Stimulated activated CD8-positive, alpha-beta memory T cell treated with anti-CD3 and anti-CD28 coated beads, Interleukin-7, amount 100 ng/mL, for 24 hours (primary cell): Measurements from ENCODE around the gene MARCHF2.

Source experiments
- DNase-seq: peaks from one replicate; pipeline ENCODE4 v3.0.0-alpha.2; 2020; ENCODE audit warnings: low read depth

MARCHF2 gene

DNA sequence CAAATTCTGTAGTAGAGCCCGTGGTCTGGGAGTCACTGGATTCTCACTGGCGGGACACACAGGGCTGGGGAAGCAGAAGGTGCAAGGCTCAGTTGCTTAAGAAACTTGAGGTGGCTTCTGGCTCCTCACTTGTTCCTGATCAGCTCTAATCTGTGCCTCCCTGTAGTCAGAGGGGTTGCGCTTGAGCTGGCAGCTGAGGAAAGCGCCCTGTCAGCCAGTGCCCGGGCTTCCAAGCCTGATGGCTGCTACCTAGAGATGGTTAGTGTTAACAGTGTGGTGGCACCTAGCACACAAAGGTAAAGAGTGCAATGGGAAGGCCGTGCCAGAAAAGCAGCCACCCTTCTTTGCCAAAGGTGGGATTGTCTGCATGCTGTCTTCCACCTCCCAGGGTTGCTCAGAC lies 40.5 kb downstream of the MARCHF2 start:
- DNase-seq, result no peak

DNA sequence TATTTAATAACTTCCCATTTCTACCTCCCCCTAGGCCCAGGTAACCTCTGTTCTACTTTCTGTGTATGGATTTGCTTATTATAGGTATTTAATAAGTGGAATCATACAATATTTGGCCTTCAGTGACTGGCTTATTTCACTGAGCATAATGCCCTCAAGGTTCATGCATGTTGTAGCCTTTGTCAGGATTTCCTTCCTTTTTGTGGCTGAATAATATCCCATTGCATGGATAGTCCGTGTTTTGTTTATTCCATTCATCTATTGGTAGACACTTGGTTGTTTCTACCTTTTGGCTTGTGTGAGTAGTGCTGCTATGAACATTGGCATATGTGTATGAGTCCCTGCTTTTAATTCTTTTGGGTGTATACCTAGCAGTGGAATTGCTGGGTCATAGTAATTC lies 41.1 kb downstream of the MARCHF2 start:
- no peak for DNase-seq

DNA sequence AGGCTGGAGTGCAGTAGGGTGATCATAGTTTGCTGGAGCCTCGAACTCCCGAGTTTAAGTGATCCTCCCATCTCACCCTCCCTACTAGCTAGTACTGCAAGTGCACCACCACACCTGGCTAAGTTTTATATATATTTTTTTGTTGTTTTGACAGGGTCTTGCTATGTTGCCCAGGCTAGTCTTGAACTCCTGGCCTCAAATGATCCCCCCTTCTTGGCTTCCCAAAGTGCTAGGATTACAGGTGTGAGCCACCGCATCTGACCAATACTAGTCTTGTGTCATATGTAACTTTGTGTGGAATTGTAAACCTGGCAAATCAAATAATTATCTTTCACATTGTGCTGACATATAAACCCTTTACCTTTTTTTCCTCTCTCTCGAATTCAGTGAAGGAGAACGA lies 41.9 kb downstream of the MARCHF2 start:
- DNase-seq, result no peak

DNA sequence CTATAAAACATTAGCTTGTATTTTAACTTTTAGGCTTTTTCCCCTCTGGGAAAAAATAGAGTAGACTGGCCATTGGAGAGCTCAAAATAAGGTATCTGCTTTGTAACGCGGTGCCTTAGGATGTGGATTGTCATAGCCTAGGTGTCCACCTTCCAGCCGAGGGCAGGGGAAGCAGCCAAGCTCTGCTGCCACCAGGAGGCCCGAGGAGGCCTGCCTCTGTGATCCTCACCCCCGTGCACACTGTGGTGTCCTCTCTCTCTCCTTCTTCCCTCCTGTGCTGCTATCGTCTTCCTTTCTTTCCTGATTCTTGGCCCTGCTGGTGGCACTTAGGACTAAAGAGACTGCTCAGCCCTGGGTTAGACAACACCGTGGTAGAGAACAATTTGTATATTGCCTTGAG lies 43.0 kb downstream of the MARCHF2 start:
- DNase-seq, result no peak

DNA sequence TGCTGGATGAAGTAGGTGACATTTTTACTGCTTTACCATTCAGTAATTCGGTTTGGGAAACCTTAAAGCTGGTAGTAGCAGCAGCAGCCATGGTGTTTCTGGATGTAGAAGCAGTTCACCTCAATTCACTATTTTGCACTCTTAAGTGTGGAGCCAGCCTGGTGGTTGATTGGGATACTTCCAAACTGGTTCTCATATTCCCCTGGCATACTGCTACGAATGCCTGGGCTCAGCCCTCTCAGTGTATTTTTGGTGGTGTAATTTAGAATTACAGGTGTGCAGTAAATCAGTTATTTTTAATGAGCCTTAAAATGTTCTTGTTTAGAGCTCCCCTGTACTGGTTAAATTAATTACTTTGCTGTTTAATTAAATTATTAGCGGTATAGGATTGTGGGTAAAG lies 44.1 kb downstream of the MARCHF2 start:
- no peak for DNase-seq

DNA sequence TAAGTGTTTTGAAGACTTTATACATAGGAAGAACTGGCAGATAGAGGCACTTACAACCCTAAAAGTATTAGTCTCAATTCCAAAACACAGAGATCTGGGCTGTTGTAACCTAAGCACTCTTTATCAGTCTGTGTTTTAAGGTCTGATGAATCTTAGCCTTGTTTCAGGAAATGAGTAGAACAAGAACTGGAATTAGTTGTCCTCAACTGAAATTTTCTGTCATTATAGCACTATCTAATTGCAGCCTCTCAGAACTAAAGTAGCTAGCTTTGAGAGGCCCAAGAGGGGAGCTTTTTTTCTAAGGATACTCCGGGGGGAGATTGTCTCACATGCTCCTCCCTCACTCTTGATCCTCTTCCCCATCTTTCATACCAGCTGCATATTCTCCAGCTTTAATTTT lies 44.7 kb downstream of the MARCHF2 start:
- no peak for DNase-seq

DNA sequence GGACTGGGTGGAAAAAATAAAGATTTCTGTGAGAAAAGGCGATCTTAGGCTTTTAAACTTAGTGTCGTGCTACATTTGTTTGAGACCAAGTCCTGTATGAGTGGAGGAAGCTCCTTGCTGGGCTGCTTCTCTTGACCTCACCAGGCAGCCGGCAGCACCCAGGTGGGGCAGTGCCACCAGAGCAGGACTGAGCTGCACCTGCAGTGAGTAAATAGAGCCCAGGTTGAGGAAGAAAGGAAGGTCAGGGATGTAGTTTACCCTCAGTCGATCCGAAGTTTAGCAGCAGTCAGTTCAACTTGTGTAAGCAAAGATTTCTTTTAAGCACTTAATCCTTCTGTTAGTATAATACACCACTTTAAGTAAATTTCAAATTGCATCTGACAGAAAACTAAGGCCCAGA lies 45.3 kb downstream of the MARCHF2 start:
- DNase-seq, result no peak

DNA sequence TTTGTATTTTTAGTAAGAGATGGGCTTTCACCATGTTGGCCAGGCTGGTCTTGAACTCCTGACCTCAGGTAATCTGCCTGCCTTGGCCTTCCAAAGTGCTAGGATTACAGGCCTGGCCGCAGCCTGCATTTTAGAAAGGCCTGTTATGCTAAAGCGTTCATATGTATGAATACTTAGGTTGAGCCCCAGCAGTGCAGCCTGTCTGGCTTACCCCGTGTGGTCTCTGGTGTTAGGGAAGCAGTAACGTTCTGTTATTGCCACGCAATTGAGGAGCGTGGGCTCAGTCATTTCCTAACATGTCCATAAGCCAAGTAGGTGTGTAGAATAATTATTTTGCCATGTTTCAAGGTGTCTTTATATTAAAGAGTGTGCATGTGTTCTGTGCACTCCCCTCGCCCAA lies 46.0 kb downstream of the MARCHF2 start:
- no peak for DNase-seq

DNA sequence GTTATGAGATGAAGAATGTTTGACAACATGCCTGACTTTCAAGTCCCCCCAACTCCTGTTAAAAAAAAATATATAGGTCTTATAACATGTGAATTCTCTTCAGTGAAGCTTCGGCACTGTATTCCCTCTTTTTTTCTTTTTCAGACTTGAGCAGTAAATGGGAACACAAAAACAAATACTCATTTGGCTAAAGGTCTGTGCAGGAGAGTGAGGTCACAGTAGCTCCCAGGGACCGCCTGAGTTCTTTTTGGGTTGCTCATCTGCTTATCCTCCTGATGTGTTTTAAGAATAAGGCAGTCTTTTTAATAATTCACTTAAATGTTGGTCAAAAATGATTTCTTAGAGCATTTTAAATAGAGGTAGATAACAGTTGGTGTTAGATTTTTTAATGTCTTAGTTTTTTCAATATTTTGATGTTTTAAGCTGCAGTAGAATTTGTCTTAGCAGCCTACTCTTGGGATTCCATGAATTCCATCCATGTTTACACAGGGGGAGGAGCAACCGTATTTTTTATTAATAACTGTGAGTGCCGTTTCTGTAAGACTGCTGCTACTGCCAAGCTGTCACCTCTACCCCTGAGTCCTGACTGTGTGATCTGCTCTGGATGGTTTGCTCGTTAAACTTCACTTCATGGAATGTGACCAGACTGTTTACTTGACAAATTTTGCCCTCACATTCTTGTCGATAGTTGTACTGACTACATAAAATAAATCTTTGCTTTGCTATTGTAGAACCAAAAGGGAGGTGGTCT lies 46.6 kb downstream of the MARCHF2 start:
- DNase-seq, result no peak

DNA sequence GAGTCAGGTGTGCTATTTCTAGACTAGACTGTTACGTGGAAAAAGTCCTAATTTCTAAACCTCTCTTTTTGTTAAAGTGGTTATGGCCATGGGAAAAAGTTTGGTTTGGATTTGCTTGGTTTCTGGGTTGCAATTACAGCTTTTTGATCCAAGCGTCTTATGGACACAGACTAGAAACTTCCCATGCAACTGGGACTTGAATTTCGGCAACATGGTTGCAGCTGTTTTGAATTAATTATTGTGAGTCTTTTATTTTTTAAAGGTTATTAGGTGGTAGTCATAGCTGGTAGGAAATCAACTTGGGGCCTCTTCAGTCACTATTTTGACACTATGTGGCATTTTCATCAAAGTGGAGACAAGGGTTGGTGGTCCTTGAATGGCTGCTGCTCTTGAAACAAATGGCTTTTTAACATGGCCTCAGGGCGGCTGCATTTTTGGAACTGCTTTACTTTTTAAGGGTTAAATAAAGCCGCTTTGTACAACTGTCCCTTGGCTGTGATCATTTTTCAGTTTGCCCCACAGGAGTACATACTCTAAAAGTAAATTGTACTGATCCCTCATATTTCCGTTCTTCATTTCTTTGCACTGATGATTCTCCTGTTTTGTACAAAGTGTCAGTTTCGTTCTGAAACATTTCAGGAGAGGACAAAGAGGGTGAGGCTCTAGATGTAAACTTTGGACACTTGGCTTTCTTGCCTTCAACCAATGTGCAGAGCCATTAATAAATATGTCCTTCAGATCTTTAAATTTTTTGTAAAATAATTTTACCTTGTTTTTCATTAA lies 47.6 kb downstream of the MARCHF2 start:
- no peak for DNase-seq

DNA sequence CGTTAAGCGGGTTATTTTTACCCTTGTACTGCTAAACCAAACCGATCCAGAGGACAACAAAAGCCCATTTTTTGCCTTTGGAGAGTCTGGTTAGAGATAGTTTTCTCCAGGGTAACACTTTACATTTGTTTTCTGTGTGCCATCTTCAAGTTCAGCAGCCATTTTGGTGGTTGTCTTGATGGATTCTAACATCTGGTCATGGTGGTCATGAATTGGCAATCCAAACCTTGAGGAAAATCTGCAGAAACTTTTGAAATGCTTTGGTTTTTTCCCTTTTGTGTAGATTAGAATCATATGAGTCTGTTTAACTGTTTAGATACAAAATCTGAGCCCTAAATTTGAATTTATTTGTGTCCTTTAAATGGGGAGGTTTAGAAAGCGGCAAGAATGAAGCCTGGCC lies 48.3 kb downstream of the MARCHF2 start:
- no peak for DNase-seq

DNA sequence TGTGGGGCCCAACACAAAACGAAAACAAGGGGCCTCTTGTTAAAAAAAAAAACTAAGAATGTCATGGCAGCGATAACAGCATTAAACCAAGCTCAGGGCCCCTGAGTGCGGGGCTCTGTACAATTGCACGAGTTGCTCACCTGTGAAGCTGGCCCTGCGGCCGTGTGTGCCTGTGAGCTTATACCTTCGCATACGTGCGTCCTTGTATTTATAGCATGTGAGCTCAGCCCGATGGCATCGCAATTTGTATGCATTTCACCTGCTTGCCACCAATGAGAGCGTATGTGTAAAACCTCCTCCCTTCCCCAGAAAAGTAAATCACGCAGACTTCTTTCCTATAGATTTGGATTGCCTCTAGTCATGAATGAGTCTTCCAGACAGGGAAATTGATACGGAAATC lies 48.8 kb downstream of the MARCHF2 start:
- DNase-seq, result no peak

DNA sequence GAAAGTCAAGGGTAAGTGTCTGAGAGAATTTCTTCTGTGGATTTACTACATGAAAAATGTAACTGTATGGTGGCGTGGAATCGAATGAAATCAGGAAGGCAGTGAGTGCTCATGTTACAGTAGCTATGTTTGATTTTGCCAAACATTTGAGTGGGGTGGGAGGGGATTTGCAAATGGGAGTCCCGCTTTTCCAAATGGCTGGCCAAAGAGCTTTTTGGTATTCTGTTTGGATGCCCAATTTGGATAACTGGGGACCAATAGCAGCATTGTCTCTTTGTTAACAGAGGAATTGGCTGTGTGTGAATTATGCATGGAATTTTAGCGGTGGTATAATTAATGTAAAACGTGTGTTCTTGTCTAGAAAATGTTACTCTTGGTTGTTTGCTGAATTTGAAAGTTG lies 49.5 kb downstream of the MARCHF2 start:
- no peak for DNase-seq

DNA sequence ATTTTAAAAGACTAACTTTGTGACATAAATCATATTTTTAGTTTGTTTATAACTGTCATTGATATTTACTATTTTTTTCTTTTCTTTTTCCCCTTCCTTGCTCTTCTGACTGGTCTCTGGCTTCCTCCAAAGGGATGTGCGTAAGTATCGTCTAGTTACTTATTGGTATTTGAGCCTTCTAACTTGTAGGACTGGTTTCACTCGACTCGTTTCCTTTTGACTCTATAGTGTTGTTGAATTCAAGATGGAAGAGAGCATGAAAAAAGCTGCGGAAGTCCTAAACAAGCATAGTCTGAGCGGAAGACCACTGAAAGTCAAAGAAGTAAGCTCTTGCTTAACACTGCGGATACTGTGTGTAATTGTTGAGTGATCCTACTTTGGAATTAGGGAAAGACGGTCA lies 50.3 kb downstream of the MARCHF2 start:
- DNase-seq, result no peak

DNA sequence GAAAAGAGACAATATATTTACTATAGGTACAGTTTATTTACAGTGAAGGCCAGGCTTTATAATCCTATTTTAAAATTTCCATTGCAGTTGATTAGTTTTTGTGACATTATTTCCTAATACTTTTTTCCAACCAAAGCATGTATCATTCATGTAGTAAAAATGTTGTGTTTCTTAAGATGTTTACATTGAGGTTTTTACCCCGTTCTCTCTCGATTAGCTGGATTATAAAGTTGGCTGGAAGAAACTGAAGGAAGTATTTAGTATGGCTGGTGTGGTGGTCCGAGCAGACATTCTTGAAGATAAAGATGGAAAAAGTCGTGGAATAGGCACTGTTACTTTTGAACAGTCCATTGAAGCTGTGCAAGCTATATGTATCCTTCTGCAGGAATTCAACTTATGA lies 52.9 kb downstream of the MARCHF2 start:
- DNase-seq, result no peak

DNA sequence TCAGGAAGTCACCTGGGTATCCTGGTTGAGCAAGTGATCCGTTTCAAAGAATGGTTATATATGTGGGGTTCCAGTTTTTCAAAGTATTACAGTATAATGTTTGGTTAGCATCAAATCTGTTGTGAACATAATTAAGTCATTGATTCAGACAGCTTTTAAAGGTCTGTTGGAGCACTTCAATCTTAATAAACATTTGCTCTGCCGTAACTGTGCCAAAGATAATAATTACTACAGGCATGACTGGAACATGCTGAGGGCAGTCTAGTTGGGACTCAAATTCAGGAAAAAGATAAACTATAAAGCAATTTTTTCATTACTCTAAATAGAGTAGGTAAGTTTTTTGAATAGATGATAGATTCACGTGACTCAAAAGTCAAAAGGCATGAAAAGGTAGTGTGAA lies 55.0 kb downstream of the MARCHF2 start:
- DNase-seq, result no peak

DNA sequence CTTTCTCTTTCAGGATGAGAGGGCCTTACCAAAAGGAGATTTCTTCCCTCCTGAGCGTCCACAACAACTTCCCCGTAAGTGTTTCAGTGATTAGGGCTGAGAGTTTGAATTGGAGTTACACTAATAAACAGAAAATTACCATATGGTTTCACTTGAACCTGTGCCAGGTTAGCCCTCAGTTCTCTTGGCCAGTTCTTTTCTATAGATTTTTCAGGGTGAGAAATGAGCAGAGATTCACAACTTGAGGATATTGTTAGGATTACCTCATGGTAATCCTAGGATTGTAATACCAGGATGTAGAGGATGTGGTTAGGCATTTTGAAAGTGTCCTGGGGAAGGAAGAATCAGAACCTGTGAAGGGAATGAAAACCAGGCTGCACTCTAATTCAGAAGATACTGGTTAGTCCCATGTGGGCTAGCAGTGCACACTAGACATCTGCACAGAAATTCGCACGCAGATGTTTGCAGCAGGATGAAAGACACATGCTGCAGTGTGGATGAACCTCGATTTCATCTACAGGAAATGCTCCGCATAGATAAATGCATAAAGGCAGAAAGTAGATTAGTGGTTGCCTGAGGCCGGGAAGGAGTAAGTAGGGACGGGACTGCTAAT lies 55.8 kb downstream of the MARCHF2 start:
- no peak for DNase-seq

DNA sequence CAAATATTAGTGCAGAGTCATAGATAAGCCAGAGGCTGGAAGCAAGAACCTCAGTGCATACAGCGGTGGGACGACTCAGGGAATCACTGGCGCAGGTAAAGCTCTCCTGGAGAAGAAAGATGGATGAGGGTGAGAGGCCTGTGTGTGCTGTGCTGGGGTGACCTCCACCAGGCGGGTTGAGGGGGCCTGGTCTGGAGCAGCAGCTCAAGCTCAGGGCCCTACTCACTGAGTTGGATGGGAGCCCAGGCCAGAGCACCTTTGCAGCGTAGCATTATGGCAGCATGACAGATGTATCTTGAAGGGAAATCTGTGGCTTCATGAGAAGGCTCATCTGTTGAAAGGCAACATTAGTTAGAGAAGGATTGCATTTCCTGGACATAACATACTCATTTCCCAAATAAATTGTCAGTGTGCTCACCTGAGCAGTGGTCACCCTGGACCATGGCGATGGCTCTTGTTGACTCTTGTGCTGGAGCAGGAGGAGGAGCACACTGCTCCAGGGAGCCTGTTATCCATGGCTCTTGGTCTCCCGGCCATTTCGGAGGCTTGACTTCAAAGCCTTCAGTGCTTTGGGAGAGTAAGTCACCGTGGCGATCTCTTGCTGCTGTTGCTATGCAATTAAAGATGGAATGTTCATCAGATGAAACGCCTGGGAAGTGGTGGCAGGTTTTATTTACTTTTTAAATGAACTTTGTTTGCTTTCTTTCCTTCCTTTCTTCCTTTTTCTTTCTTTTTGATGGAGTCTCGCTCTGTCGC lies 56.7 kb downstream of the MARCHF2 start:
- no peak for DNase-seq

DNA sequence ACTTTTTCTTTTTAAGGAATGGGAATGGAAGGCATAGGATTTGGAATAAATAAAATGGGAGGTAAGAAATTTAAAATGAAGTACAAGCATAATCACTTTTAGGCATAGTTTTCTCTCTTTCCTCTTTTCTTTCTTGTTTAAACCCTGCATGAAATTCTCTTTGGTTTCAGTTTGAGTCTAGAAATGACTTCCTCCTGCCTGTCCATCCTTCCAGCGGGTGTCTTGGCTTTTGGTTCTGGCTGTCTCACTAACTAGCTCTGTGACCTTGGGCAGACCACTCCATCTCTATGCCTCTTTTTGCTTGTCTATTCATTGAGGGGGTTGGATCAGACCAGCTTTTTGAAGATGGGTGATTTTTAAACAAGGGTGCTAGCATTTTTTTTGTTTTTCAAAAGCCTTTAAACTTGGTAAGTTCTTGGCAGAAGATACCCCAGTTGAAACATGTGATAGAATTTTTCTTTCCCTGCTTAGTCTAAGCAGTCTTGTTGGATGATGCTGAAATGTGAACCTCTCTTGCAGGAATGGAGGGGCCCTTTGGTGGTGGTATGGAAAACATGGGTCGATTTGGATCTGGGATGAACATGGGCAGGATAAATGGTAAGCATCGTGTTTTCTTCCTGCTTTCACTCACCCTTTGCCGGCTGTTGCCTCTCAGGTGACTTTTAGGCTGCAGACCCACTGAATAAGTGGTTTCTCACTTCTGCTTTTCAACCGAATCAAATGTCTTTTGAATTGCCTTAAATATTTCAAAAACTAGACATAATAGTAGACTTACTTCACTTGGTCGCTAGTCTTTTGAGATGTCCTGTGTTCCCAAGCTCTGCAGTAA lies 60.8 kb downstream of the MARCHF2 start:
- DNase-seq, result no peak

DNA sequence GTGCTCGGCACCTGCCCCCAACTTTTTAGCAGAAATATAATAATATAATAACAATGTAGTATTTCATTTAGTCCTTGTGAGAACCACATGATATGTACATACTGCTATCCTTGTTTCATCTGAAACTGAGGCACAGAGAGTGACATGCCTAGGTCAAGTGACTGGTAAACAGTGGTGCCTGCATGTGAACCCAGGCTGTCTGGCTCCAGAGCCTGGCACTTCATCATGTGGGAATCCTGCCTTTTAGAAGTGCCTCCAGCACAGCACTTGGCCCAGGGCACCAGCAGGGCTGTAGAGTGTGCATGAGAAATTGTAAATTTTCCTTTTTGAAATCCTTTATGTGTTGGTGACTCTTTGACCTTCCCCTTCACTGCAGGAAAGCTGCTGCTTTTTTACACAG lies 61.9 kb downstream of the MARCHF2 start:
- DNase-seq, result no peak

DNA sequence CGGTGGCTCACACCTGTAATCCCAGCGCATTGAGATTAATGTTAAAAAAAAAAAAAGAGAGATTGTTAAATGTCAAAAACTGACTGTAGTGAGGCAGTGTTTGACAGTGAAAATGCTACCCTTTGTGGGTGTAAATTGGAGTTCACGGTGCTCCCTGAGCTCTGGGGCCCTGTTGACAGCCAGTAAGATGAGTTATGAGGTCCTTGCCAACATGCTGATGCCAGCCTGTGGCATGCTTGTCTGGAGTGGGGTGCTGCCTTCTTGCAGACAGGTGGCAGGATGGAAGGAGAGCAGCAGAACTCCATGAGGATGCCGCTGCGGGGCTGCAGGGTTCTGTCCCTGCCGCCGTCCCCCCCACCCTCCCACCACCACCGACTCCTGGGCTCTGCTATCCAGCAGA lies 63.4 kb downstream of the MARCHF2 start:
- DNase-seq, result no peak

DNA sequence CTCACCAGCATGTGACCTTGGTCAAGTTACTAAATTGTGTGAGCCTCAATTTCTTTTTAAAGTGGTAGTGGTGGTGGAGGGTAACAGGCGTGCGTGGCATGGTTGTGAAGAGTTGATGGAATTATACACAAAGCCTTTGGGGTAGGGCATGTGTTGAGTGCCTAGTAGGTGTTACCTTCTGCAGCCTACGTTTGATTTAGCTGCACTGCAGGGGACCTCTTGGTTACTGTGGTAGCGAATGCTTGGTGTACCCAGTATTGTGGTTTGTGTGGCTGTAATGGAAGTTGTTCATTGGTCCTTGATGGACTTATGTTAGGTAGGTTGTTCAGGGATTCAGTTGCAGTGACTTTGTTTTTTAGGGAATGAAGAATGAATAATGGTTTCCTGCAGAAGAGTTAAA lies 64.8 kb downstream of the MARCHF2 start:
- no peak for DNase-seq
